BE2C (cell line): ENCODE measurements around the gene COQ8A. TPM values are rescaled to one million over a fixed set of nuclear protein-coding genes. Genes with fewer than 3 reads are reported as not detected.
A peak's percentile ranks its signal among the peaks of the same experiment; 100 is the strongest.

Experiments used
- DNase-seq: peaks from one replicate; pipeline ENCODE4 v3.0.0-alpha.2; 2020
- H3K27me3 ChIP-seq: fragments of 250-450 bp; sonication (Bioruptor Pico); 2 replicates; pipeline ENCODE4 v1.5.1; 2020; ENCODE audit warnings: mild to moderate bottlenecking
- H3K36me3 ChIP-seq: fragments of 250-450 bp; sonication (Bioruptor Pico); 2 replicates; pipeline ENCODE4 v1.5.1; 2020; ENCODE audit warnings: mild to moderate bottlenecking
- H3K4me1 ChIP-seq: fragments of 250-450 bp; sonication (Bioruptor Pico); 2 replicates; pipeline ENCODE4 v1.5.1; 2020
- H3K4me3 ChIP-seq: 2 replicates; pipeline ENCODE4 v1.5.1; 2011; ENCODE audit warnings: low read depth, low read length
- H3K9me3 ChIP-seq: fragments of 250-450 bp; sonication (Bioruptor Pico); 2 replicates; pipeline ENCODE4 v1.5.1; 2020
- polyA plus RNA-seq: library from polyadenylated mRNA; unstranded; fragments of >200 nt; gene quantifications from one replicate; pipeline ENCODE4 v1.2.1, GENCODE V29; 2012; ENCODE audit warnings: low read depth, missing spikeins; ENCODE audit not compliant: insufficient read length, insufficient read depth
- TF ChIP-seq, protein P1 (sequence below): IDR thresholded peaks from 2 replicates; pipeline ENCODE4 v1.5.1; 2012; ENCODE audit warnings: mild to moderate bottlenecking, low read depth, low read length

COQ8A gene
- 49.4 TPM for polyA plus RNA-seq

DNA sequence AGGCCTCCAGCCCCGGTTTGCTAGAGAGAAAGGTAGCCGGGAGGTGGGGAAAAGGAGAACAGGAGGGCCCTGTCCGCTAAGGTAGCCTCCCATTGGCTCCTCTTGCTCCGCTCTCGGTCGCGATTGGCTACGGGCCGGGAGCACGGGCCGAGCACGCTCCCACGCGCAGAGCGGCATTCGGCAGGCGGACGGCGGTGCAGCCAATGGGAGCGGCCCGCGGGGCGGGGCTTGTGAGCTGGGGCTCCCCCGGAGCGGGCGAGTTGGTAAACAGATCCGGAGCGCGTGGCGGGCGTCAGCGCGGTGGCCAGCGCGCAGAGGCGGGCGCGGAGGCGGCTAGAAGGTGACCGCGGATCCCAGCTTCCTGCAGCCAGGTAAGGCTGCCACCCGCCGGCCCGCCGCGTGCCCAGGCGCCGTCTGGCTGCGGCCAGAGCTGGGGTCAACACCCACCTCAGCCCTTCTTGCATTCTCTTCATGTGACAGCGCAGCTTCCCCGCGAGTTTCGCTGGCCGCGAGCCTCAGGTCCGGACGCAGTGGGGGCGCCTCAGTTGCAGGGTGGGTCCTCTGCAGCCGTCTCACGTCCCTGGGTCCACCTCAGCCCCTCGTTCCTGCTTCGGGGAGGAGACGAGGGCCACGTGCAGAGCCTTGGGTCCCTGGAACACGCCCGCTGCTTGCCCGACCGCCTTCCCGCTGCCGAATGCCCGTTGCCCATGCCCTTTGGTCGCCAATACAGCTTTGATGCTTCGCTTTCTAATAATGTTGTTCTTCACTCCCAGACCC is at the start of gene COQ8A:
Gene COQ8A (plus strand): TSS at position 266 of the 777 bp plus-strand sequence. CDS start 21,092 bp downstream, outside the sequence.
- DNase-seq, result peak; percentile 99
- TF ChIP-seq, protein P1, sequence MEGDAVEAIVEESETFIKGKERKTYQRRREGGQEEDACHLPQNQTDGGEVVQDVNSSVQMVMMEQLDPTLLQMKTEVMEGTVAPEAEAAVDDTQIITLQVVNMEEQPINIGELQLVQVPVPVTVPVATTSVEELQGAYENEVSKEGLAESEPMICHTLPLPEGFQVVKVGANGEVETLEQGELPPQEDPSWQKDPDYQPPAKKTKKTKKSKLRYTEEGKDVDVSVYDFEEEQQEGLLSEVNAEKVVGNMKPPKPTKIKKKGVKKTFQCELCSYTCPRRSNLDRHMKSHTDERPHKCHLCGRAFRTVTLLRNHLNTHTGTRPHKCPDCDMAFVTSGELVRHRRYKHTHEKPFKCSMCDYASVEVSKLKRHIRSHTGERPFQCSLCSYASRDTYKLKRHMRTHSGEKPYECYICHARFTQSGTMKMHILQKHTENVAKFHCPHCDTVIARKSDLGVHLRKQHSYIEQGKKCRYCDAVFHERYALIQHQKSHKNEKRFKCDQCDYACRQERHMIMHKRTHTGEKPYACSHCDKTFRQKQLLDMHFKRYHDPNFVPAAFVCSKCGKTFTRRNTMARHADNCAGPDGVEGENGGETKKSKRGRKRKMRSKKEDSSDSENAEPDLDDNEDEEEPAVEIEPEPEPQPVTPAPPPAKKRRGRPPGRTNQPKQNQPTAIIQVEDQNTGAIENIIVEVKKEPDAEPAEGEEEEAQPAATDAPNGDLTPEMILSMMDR, result no peak
- Histone ChIP-seq H3K27me3 (no peaks in the 10 kb centered on the region), H3K4me1 (peaks cover 3% of the 10 kb centered on the region; the same call in 1 of the 2 replicates), H3K36me3 (no peaks in the 10 kb centered on the region), H3K9me3 (no peaks in the 10 kb centered on the region), H3K4me3 (peak within 1 kb of the TSS; percentile 87)

DNA sequence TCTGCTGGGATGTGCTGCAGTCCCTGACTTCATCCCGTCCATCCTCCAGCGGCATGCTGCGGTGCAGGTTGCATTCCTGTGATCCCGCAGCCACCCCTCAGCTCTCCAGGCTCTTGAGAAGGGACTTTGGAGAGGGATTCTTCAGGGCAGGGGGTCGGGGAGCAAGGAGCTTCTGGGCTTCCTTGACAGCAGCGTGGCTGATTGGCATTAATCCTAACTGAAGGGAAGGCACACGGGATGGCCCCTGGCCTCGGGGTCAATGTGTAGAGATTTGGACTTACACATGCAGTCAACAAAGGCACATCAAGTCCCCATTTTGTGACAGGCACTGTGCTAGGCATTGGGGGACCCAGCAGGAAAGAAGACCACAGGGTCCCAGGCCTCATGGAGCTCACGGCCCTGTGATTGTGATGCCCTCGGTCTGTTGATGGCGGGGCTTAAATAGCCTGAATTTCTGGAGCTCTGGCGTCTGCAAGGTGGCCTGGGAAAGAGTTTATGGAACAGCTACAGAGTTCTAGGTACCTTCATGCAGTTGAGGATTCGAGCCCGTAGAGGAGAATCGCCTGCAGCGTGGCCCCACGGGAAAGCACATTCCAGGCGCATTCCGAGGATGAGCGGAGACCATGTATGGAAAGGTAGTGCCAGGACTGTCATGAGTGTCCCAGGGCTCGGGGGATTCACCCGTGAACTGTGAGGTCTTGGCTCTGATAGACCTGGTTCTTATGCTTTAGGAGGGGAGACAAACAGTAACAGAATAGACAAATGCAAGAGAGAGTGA is 49.6 kb upstream of the COQ8A start:
- Histone ChIP-seq H3K4me3 (no peak overlapping the region), H3K4me1 (no peaks in the 10 kb centered on the region), H3K36me3 (no peaks in the 10 kb centered on the region), H3K9me3 (no peaks in the 10 kb centered on the region), H3K27me3 (no peaks in the 10 kb centered on the region)
- TF ChIP-seq, protein P1, result no peak
- no peak for DNase-seq

DNA sequence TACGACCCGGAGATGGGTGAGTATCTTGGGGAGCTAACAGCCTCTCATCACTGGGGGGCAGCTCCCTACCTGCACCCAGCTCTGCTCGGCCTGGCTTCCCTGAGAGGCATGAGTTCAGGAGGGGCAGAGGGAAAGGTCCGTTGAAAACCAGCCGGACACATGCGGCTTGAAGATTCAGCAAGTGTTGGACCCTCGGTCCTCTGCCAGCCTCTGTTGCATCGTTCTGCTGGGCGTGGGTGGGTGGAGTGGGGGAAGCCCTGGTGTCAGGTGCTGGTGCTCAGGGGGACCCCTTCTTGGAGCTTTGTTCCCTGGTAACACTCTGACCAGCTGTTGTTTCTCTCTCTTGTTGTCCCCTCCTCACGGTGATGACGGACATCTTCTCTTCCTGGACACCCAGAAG is 48.7 kb upstream of the COQ8A start:
- no peaks in the 10 kb centered on the region for H3K4me1 ChIP-seq
- no peak for DNase-seq
- H3K36me3 ChIP-seq, result no peaks in the 10 kb centered on the region
- TF ChIP-seq, protein P1, result no peak
- no peaks in the 10 kb centered on the region for H3K9me3 ChIP-seq
- no peaks in the 10 kb centered on the region for H3K27me3 ChIP-seq
- no peak overlapping the region for H3K4me3 ChIP-seq

DNA sequence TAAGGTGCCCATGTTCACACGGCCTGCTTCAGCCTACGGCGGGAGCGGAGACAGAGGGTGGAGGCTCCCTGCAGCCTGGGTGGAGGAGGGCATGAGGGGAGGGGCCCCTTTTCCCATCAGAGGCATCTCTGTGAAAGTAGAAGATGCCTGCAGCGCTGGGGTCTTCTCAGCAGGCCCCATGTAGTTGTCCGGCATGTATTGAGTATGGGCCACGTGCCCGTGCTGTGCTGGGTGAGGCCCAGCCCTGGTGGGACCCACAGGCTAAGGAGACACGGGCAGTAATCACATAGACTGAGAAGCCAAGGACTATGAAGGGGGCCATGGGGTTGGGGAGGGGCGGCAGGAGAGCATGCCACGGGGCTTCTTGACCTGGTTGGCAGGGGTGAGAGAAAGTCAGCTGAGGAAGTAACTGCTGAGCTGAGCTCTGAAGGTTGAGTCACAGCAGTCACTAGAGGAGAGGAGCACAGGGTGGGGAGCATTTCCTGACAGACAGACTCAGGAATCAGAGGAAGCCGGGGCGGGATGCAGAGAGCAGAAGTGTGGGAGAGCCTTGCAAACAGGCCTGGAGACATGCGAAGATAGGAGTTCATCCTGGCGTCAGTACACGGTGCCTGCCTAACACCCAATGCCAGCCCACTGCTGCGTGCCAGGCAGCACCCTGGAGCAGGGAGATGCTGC is 48.1 kb upstream of the COQ8A start:
- no peaks in the 10 kb centered on the region for H3K36me3 ChIP-seq
- H3K4me3 ChIP-seq, result no peak overlapping the region
- no peaks in the 10 kb centered on the region for H3K9me3 ChIP-seq
- H3K4me1 ChIP-seq, result no peaks in the 10 kb centered on the region
- no peak for DNase-seq
- TF ChIP-seq, protein P1, result no peak
- H3K27me3 ChIP-seq, result no peaks in the 10 kb centered on the region

DNA sequence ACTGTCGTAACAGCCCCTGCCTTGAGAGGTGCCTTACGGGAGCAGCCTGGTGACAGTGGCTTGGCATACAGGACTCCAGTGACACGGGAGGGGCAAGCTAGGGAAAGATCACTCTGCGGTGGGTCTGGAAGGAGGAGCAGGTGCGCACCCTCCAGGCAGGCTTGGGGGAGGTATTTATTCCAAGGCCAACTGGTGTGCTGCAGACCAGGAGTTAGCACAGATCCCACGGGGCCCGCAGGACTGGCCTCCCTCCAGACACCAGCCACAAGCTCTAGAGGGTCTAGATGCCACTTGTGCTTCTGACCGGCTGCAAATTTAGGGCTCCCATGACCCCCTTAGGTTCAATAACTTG is 47.6 kb upstream of the COQ8A start:
- H3K36me3 ChIP-seq, result no peaks in the 10 kb centered on the region

More for the DNA sequence above, 47.6 kb upstream of the COQ8A start:
- DNase-seq, result peak; percentile 44
- H3K4me3 ChIP-seq, result no peak overlapping the region
- H3K9me3 ChIP-seq, result no peaks in the 10 kb centered on the region
- no peaks in the 10 kb centered on the region for H3K27me3 ChIP-seq
- TF ChIP-seq, protein P1, result no peak
- no peaks in the 10 kb centered on the region for H3K4me1 ChIP-seq
